B cell (primary cell): Measurements from ENCODE around the gene HOXC6. TPM values are rescaled to one million over a fixed set of nuclear protein-coding genes. Genes with fewer than 3 reads are reported as not detected.

ENCODE experiments used
- ATAC-seq: fragments of 200-7000 bp; cut with Tn5 transposase; one replicate; pipeline ENCODE4 v1.10.0; 2021; ENCODE audit warnings: low read depth, mild to moderate bottlenecking, moderate number of reproducible peaks, moderate library complexity
- CTCF ChIA-PET: fragments of 350-600 bp; sonication (Branson Sonifier 250); formaldehyde crosslinking; loops from one replicate; lab custom pipeline; 2021; ENCODE audit warnings: antibody characterized with exemption, inconsistent platforms; lab: Charles Lee
- POLR2A ChIA-PET: fragments of 350-600 bp; sonication (Branson Sonifier 250); formaldehyde crosslinking; loops from one replicate; lab custom pipeline; 2021; ENCODE audit warnings: antibody characterized with exemption; lab: Charles Lee
- DNase-seq: peaks from one replicate; pipeline ENCODE4 v3.0.0; 2013
- H2AFZ ChIP-seq: 2 replicates; pipeline ENCODE4 v1.6.1; 2012; ENCODE audit warnings: mild to moderate bottlenecking, low read depth, low read length; ENCODE audit not compliant: insufficient read depth, poor library complexity, severe bottlenecking
- H3K27ac ChIP-seq, 2 donors: 1 replicate in 1 of 2; 2 replicates in 1 of 2; pipeline ENCODE4 v1.5.1; 2012 to 2013; ENCODE audit warnings: low read length in 2 of 2, mild to moderate bottlenecking in 2 of 2, moderate library complexity in 1 of 2
- H3K27me3 ChIP-seq, 4 experiments: fragments of 200-600 bp in 1 of 4; sonication (generic) in 1 of 4; replicated peaks in 1 of 4; 1 replicate in 2 of 4; 2 replicates in 2 of 4; pipeline versions ENCODE4 v1.6.1 to v1.7.0; 2013 to 2016; ENCODE audit warnings: low read length in 3 of 4, mild to moderate bottlenecking in 2 of 4, mixed read lengths in 1 of 4, moderate library complexity in 1 of 4; ENCODE audit not compliant: insufficient read depth in 4 of 4, control insufficient read depth in 3 of 4; ENCODE audit errors: control extremely low read depth in 1 of 4
- H3K36me3 ChIP-seq, 2 experiments: replicated peaks in 1 of 2; 1 replicate in 1 of 2; 2 replicates in 1 of 2; pipeline versions ENCODE4 v1.6.1 to v1.7.1; 2013; ENCODE audit warnings: low read length in 1 of 2; ENCODE audit not compliant: insufficient read depth in 2 of 2, control insufficient read depth in 1 of 2; ENCODE audit errors: control extremely low read depth in 1 of 2, extremely low read depth in 1 of 2
- H3K4me1 ChIP-seq, 2 donors: fragments of 200-600 bp in 1 of 2; sonication (generic) in 1 of 2; 1 replicate in 1 of 2; 2 replicates in 1 of 2; pipeline versions ENCODE4 v1.5.1 to v1.6.1; 2013 to 2017; ENCODE audit warnings: low read length in 2 of 2; ENCODE audit not compliant: control insufficient read depth in 2 of 2, insufficient read depth in 2 of 2
- H3K4me2 ChIP-seq: replicated peaks from 2 replicates; pipeline ENCODE3; 2012; ENCODE audit warnings: mild to moderate bottlenecking, low read depth, low read length; ENCODE audit not compliant: poor library complexity, severe bottlenecking
- H3K4me3 ChIP-seq, 5 experiments: fragments of 200-600 bp in 1 of 5; sonication (generic) in 1 of 5; 1 replicate in 3 of 5; 2 replicates in 2 of 5; pipeline versions ENCODE4 v1.5.1 to v1.7.0; 2011 to 2016; ENCODE audit warnings: low read length in 4 of 5, mild to moderate bottlenecking in 4 of 5, low read depth in 2 of 5, control low read depth in 1 of 5, moderate library complexity in 1 of 5; ENCODE audit not compliant: insufficient read depth in 1 of 5; ENCODE audit errors: control extremely low read depth in 1 of 5, extremely low read depth in 1 of 5
- H3K79me2 ChIP-seq: fragments of 200-600 bp; sonication (generic); one replicate; pipeline ENCODE4 v1.6.0; 2016; ENCODE audit warnings: low read length; ENCODE audit not compliant: control insufficient read depth, insufficient read depth
- H3K9ac ChIP-seq: fragments of 200-600 bp; sonication (generic); 2 replicates; pipeline ENCODE4 v1.6.1; 2017; ENCODE audit warnings: mild to moderate bottlenecking, low read length, moderate library complexity
- H3K9me3 ChIP-seq, 3 donors: one replicate each; pipeline versions ENCODE4 v1.6.1 to v1.7.1; 2013; ENCODE audit warnings: low read length in 2 of 3; ENCODE audit not compliant: control insufficient read depth in 2 of 3, insufficient read depth in 1 of 3; ENCODE audit errors: control extremely low read depth in 1 of 3
- H4K20me1 ChIP-seq: 2 replicates; pipeline ENCODE4 v1.6.0; 2012; ENCODE audit warnings: mild to moderate bottlenecking, low read length; ENCODE audit not compliant: insufficient read depth, control insufficient read depth, poor library complexity, severe bottlenecking
- H3K27ac Mint-ChIP-seq: one replicate; pipeline ENCODE4 v1.8.0; 2021; ENCODE audit warnings: mixed read lengths
- H3K27me3 Mint-ChIP-seq: one replicate; pipeline ENCODE4 v1.8.0; 2021; ENCODE audit warnings: mixed read lengths
- H3K4me1 Mint-ChIP-seq: one replicate; pipeline ENCODE4 v1.8.0; 2021; ENCODE audit warnings: mixed read lengths
- H3K4me3 Mint-ChIP-seq: one replicate; pipeline ENCODE4 v1.8.0; 2021; ENCODE audit warnings: mixed read lengths
- H3K9me3 Mint-ChIP-seq: one replicate; pipeline ENCODE4 v1.8.0; 2022; ENCODE audit warnings: mixed read lengths; ENCODE audit not compliant: insufficient read depth
- CTCF ChIP-seq: fragments of 200-600 bp; IDR thresholded peaks from one replicate; pipeline ENCODE4 v1.8.0; 2022; ENCODE audit warnings: antibody characterized with exemption, mild to moderate bottlenecking
- EZH2 ChIP-seq: IDR thresholded peaks from 2 replicates; pipeline ENCODE4 v1.6.1; 2012; ENCODE audit warnings: borderline replicate concordance, low read depth, mild to moderate bottlenecking, moderate library complexity, low read length; ENCODE audit not compliant: insufficient read depth, poor library complexity, severe bottlenecking
- WGBS: methylation state at CpG from one replicate; pipeline ENCODE4 v1.1.5; 2013; ENCODE audit warnings: missing lambda C conversion rate; ENCODE audit not compliant: insufficient coverage; 5-methylcytosine and 5-hydroxymethylcytosine counted together
- intact Hi-C: fragments of 100-400 bp; cut with micrococcal nuclease; formaldehyde crosslinking; loops from one replicate; pipeline ENCODE4 v1.10.0; 2022
- polyA plus RNA-seq: library from polyadenylated mRNA; depleted of rRNA; stranded (reverse); fragments of >200 nt; gene quantifications from 2 replicates; pipeline ENCODE4 v1.2.3, GENCODE V29; 2012
- total RNA-seq, 2 donors: library from RNA; stranded (reverse); fragments of 120-200 nt in 1 of 2; gene quantifications; 1 replicate in 1 of 2; 2 replicates in 1 of 2; pipeline versions ENCODE4 v1.2.3 to v1.2.4, GENCODE V29; 2013 to 2022

The HOXC6 gene
- total and polyA plus RNA-seq, 2 donors (not counting 1 experiment from before 2014, with no cell fraction given), result not detected

- Histone ChIP-seq H3K9me3 (peaks cover 0 to 71% (median 0%) of the 10 kb centered on the region in 3 donors), H3K36me3 (no peaks in the 10 kb centered on the region), H3K4me3 (no peak overlapping the region), H3K27ac (no peak overlapping the region), H3K4me1 (peaks cover 37 to 70% of the 10 kb centered on the region in 2 donors), H3K27me3 (peaks cover 0 to 98% (median 85%) of the 10 kb centered on the region in 4 experiments), H2AFZ (no peak overlapping the region), H3K4me2 (peak overlapping the region; percentile 96), H3K79me2 (no peaks in the 10 kb centered on the region), H3K9ac (no peak overlapping the region), H4K20me1 (no peaks in the 10 kb centered on the region)
- intact Hi-C loops, result loop anchor here (5.0 kb wide), 2 partner anchors 35 to 45 kb away; partner anchors contain the start of genes HOXC12 and HOXC5
- TF ChIP-seq CTCF (no peak), EZH2 (peak; percentile 94)
- no peak for ATAC-seq
- ChIA-PET CTCF (interaction anchor here (0.7 to 5.0 kb wide), 4 partner anchors 8 to 210 kb away, joined by 3 to 17 read pairs (median 5); no protein-coding TSS in a partner anchor), POLR2A (interaction anchor here (0.6 kb wide), 2 partner anchors 327 to 595 kb away, joined by 3 read pairs; partner anchors contain the start of gene COPZ1)
- Mint-ChIP-seq H3K27ac (no peak overlapping the region), H3K27me3 (peaks cover 85% of the 10 kb centered on the region), H3K4me1 (peaks cover 33% of the 10 kb centered on the region), H3K9me3 (no peaks in the 10 kb centered on the region), H3K4me3 (peak overlapping the region; percentile 89)
- WGBS, result 10% methylated on average over 30 of the region's 35 CpGs
- DNase-seq, result no peak
Measured at GRCh38 chr12:53997204-53998109, 30.8 kb upstream of the HOXC6 start.
